Activated T-helper 1 cell treated with anti-CD3 and anti-CD28 coated beads, Interleukin-12 subunit alpha, Interleukin-12 subunit beta, Interleukin-2, Interleukin-4 antibody, amounts not matched to agents 30 ng/mL and 10 ng/mL and 1 ng/mL, durations not matched to agents 14 hours and 24 hours and 36 hours (primary cell): ENCODE results near the gene SNX33. TPM values are rescaled to one million over a fixed set of nuclear protein-coding genes. Genes with fewer than 3 reads are reported as not detected.
"Not testable (repeated sequence)": the region's sequence is repeated elsewhere in the genome, so short reads cannot be mapped to it uniquely, and the experiment has no call there.

Source experiments
- DNase-seq: peaks from one replicate; pipeline ENCODE4 v3.0.0; 2021; ENCODE audit warnings: low spot score
- H3K27ac Mint-ChIP-seq: one replicate; pipeline ENCODE4 v1.8.0; 2021; ENCODE audit warnings: mild to moderate bottlenecking, mixed read lengths
- H3K27me3 Mint-ChIP-seq: one replicate; pipeline ENCODE4 v1.8.0; 2022; ENCODE audit warnings: mild to moderate bottlenecking, moderate library complexity, mixed read lengths; ENCODE audit not compliant: insufficient read depth
- H3K36me3 Mint-ChIP-seq: one replicate; pipeline ENCODE4 v1.8.0; 2021; ENCODE audit warnings: low read depth, mixed read lengths
- H3K4me1 Mint-ChIP-seq: one replicate; pipeline ENCODE4 v1.8.0; 2021; ENCODE audit warnings: low read depth, mixed read lengths
- H3K4me3 Mint-ChIP-seq: one replicate; pipeline ENCODE4 v1.8.0; 2021; ENCODE audit warnings: mild to moderate bottlenecking, moderate library complexity, mixed read lengths
- H3K9me3 Mint-ChIP-seq: one replicate; pipeline ENCODE4 v1.8.0; 2021; ENCODE audit warnings: mixed read lengths
- intact Hi-C: fragments of 100-400 bp; cut with micrococcal nuclease; formaldehyde crosslinking; loops from one replicate; pipeline ENCODE4 v1.15.1; 2024
- total RNA-seq: library from RNA; stranded (reverse); gene quantifications from 2 replicates; pipeline ENCODE4 v1.2.3, GENCODE V29; 2022

The SNX33 gene
- total RNA-seq, 1 donor from 2014 or later = 6.2 TPM

GRCh38 chr15:75705854-75706681 lies 58.4 kb downstream of the SNX33 start:
- H3K27me3 Mint-ChIP-seq = no peaks in the 10 kb centered on the region
- no peak for DNase-seq
- intact Hi-C loops = no loop called here
- no peak overlapping the region for H3K27ac Mint-ChIP-seq
- no peaks in the 10 kb centered on the region for H3K36me3 Mint-ChIP-seq
- H3K4me3 Mint-ChIP-seq = no peak overlapping the region
- H3K4me1 Mint-ChIP-seq = no peaks in the 10 kb centered on the region
- H3K9me3 Mint-ChIP-seq = no peaks in the 10 kb centered on the region

- peaks cover 4% of the 10 kb centered on the region for H3K27me3 Mint-ChIP-seq
- H3K36me3 Mint-ChIP-seq = no peaks in the 10 kb centered on the region
- no peaks in the 10 kb centered on the region for H3K4me1 Mint-ChIP-seq
- H3K9me3 Mint-ChIP-seq = no peaks in the 10 kb centered on the region
- no peak overlapping the region for H3K4me3 Mint-ChIP-seq
- H3K27ac Mint-ChIP-seq = no peak overlapping the region
- intact Hi-C loops = no loop called here
- DNase-seq = no peak
These were observed 58.9 kb downstream of the SNX33 start for GRCh38 chr15:75706682-75706954.

- DNase-seq, H3K4me3 Mint-ChIP-seq, H3K27ac Mint-ChIP-seq, H3K9me3 Mint-ChIP-seq, H3K4me1 Mint-ChIP-seq, H3K36me3 Mint-ChIP-seq, intact Hi-C loops: not testable (repeated sequence)
- H3K27me3 Mint-ChIP-seq = peaks cover 17% of the 10 kb centered on the region
These were observed 61.7 kb downstream of the SNX33 start for GRCh38 chr15:75709458-75709857.

GRCh38 chr15:75710874-75711273 lies 63.2 kb downstream of the SNX33 start:
- H3K27me3 Mint-ChIP-seq = peaks cover 17% of the 10 kb centered on the region

GRCh38 chr15:75711495-75711894 lies 63.8 kb downstream of the SNX33 start:
- H3K36me3 Mint-ChIP-seq, H3K9me3 Mint-ChIP-seq, H3K4me3 Mint-ChIP-seq, H3K4me1 Mint-ChIP-seq, DNase-seq, intact Hi-C loops, H3K27ac Mint-ChIP-seq: not testable (repeated sequence)
- peaks cover 17% of the 10 kb centered on the region for H3K27me3 Mint-ChIP-seq

More at GRCh38 chr15:75710874-75711273, 63.2 kb downstream of the SNX33 start:
- intact Hi-C loops, H3K9me3 Mint-ChIP-seq, DNase-seq, H3K36me3 Mint-ChIP-seq, H3K27ac Mint-ChIP-seq, H3K4me3 Mint-ChIP-seq, H3K4me1 Mint-ChIP-seq: not testable (repeated sequence)

Other genes with a start within 250 kb of the SNX33 start
- gene SIN3A, start 196.2 kb upstream of the SNX33 start, total RNA-seq = 97.5 and 106 TPM in 2 replicates
- gene PTPN9, start 68.6 kb upstream of the SNX33 start, total RNA-seq = 28.0 and 31.7 TPM in 2 replicates
- 30.8 and 34.1 TPM in 2 replicates for gene SNUPN, start 22.2 kb upstream of the SNX33 start, total RNA-seq
- 110 and 113 TPM in 2 replicates for gene IMP3, start 7.7 kb upstream of the SNX33 start, total RNA-seq
- not detected in 2 replicates for gene CSPG4, start 64.9 kb downstream of the SNX33 start, total RNA-seq
- gene UBE2Q2, start 195.5 kb downstream of the SNX33 start, total RNA-seq = 20.5 and 20.9 TPM in 2 replicates